ENCODE measurements around the gene OLFML2A. TPM values are rescaled to one million over a fixed set of nuclear protein-coding genes. Genes with fewer than 3 reads are reported as not detected.

The OLFML2A gene
- polyA plus RNA-seq, 2 of the 4 experiments (the other 2 are of a cell fraction), result 8.2 to 14.5 TPM

- TF ChIP-seq E2F6 (IDR thresholded peaks at IDR 0.05; ENCODE audit: borderline replicate concordance, low read depth) (peak; percentile 34; the same call in 1 of the 2 replicates), POLR2AphosphoS2 (conservative IDR thresholded peaks at IDR 0.05; ENCODE audit: low read length) (no peak), NFE2L2 (conservative IDR thresholded peaks at IDR 0.05; ENCODE audit: low read length) (no peak), TP53 (CRISPR knock-in tag; IDR thresholded peaks at IDR 0.05) (0 out of 2 replicates have a peak, but pooled peaks have one; percentile 21), CBX8 (IDR thresholded peaks at IDR 0.05) (no peak), REST (IDR thresholded peaks at IDR 0.05) (peak; percentile 76), BHLHE40 (IDR thresholded peaks at IDR 0.05; ENCODE audit: low read depth, low read length) (peak; percentile 93), CEBPB (IDR thresholded peaks at IDR 0.05) (no peak), CBX2 (IDR thresholded peaks at IDR 0.05; ENCODE audit: borderline replicate concordance, low read depth) (no peak), NR3C1 (IDR thresholded peaks at IDR 0.05) (no peak), HOXB13 (CRISPR knock-in tag; IDR thresholded peaks at IDR 0.05; ENCODE audit: low read depth) (no peak), ZSCAN20 (CRISPR knock-in tag; IDR thresholded peaks at IDR 0.05) (no peak), RFX5 (IDR thresholded peaks at IDR 0.05) (peak; percentile 63), HES2 (IDR thresholded peaks at IDR 0.05) (no peak), POLR2A (IDR thresholded peaks at IDR 0.05; ENCODE audit: low read length) (peak; percentile 24; the same call in 1 of the 2 replicates), EHF (CRISPR knock-in tag; IDR thresholded peaks at IDR 0.05) (no peak), FOXS1 (CRISPR knock-in tag; IDR thresholded peaks at IDR 0.05) (no peak), MAZ (IDR thresholded peaks at IDR 0.05; ENCODE audit: borderline replicate concordance, low read depth, low read length) (0 out of 2 replicates have a peak, but pooled peaks have one; percentile 46), MAX (IDR thresholded peaks at IDR 0.05) (peak; percentile 97), USF2 (IDR thresholded peaks at IDR 0.05) (peak; percentile 90)
These were observed 5.7 kb upstream of the OLFML2A start, which contains the start of gene NR6A1 (continued) for GRCh38 chr9:124771021-124771866.

- peak; percentile 32 to 51 for ATAC-seq
- peak; percentile 77 to 80 for DNase-seq (ENCODE audit: low read depth in 1 of 2, low spot score in 1 of 2)
- no peak for FAIRE-seq
- peak overlapping the region; percentile 94 for H3K4me3 ChIP-seq
- peak overlapping the region; percentile 93 for H3K4me2 ChIP-seq
- 18% methylated on average over 39 of the region's 39 CpGs for WGBS (ENCODE audit: missing lambda C conversion rate)
- H3K9me3 ChIP-seq, result no peaks in the 10 kb centered on the region
- H3K27ac ChIP-seq, result peak overlapping the region; percentile 82 to 95
- POLR2A ChIA-PET, result interaction anchor here (1.1 to 3.5 kb wide), 6 partner anchors 7 to 113 kb away, joined by 4 to 52 read pairs (median 8); partner anchors contain the start of genes ARPC5L, RPL35 and WDR38
- CTCF ChIA-PET, result interaction anchor here (0.7 to 37.7 kb wide), 48 partner anchors 10 to 759 kb away, joined by 3 to 2512 read pairs (median 3); partner anchors contain the start of genes ARPC5L, RPL35, SCAI and WDR38
- H3K4me1 ChIP-seq, result peaks cover 28% of the 10 kb centered on the region; the same call in 2 of the 3 replicates
- TF ChIP-seq RARB (CRISPR knock-in tag; IDR thresholded peaks at IDR 0.05) (peak; percentile 42; the same call in 1 of the 2 replicates), JUN (IDR thresholded peaks at IDR 0.05) (peak in 1 of 2 experiments; percentile 12; a peak in 1 of 5 replicates), ZSCAN20 (CRISPR knock-in tag; IDR thresholded peaks at IDR 0.05) (peak; percentile 61; the same call in 1 of the 2 replicates), RAD21 (conservative IDR thresholded peaks at IDR 0.05 in 1 of 2, IDR thresholded peaks at IDR 0.05 in 1 of 2) (peak; percentile 90 to 97), CHD2 (IDR thresholded peaks at IDR 0.05; ENCODE audit: low read length, partially characterized antibody) (no peak), CHD4 (IDR thresholded peaks at IDR 0.05; ENCODE audit: borderline replicate concordance) (peak; percentile 100), FOSB (CRISPR knock-in tag; IDR thresholded peaks at IDR 0.05) (0 out of 2 replicates have a peak, but pooled peaks have one; percentile 22), SMC3 (IDR thresholded peaks at IDR 0.05) (peak; percentile 99), CEBPB (IDR thresholded peaks at IDR 0.05) (no peak), HES2 (IDR thresholded peaks at IDR 0.05) (no peak), RCOR1 (IDR thresholded peaks at IDR 0.05; ENCODE audit: low read depth, low read length) (peak; percentile 98)
- TF ChIP-seq, protein P1, sequence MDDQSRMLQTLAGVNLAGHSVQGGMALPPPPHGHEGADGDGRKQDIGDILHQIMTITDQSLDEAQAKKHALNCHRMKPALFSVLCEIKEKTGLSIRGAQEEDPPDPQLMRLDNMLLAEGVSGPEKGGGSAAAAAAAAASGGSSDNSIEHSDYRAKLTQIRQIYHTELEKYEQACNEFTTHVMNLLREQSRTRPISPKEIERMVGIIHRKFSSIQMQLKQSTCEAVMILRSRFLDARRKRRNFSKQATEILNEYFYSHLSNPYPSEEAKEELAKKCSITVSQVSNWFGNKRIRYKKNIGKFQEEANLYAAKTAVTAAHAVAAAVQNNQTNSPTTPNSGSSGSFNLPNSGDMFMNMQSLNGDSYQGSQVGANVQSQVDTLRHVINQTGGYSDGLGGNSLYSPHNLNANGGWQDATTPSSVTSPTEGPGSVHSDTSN (IDR thresholded peaks at IDR 0.05), result no peak
These were observed 4.9 kb upstream of the OLFML2A start for GRCh38 chr9:124771867-124772679.

Measured in A549 (cell line).